Measurements from ENCODE around the gene IQCK. TPM values are rescaled to one million over a fixed set of nuclear protein-coding genes. Genes with fewer than 3 reads are reported as not detected.
A peak's percentile ranks its signal among the peaks of the same experiment; 100 is the strongest.
"Not testable (repeated sequence)": the region's sequence is repeated elsewhere in the genome, so short reads cannot be mapped to it uniquely, and the experiment has no call there.

The IQCK gene
- total RNA-seq, 1 experiment from 2014 or later = 2.6 TPM

DNA sequence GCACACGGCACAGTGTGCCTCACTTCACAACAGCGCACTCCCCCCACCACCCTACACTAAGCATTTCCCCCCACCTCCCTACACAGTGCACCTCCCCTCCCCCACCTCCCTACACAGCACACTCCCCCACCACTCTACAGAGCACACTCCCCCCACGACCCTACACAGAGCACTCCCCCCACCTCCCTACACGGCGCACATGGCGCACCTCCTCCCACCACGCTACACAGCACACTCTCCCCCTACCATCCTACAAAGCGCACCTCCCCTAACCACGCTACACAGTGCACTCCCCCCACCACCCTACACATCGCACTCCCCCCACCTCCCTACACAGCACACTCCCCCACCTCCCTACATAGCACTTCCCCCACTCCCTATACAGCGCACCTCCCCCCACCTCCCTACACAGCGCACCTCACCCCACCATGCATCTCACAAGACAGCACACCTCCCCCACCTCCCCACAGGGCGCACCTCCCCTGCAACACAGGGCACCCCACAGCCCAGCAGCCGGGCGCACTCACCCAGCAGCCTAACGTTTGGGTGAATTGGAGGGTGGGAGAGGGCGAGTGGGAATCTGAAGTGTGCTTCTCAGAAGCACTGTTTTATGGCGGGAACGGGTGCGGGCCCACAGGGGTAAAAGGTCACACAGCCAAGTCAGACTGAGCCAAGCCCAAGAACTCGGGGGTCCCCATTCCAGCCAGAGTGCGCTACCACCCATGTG is 10.3 kb upstream of the IQCK start:
- Histone ChIP-seq H3K4me1 (no peaks in the 10 kb centered on the region), H3K9me3 (replicated peaks) (no peaks in the 10 kb centered on the region), H3K36me3 (peaks cover 32% of the 10 kb centered on the region), H3K27ac (no peak overlapping the region), H3K27me3 (no peaks in the 10 kb centered on the region), H3K4me3 (no peak overlapping the region)
- DNase-seq = no peak

DNA sequence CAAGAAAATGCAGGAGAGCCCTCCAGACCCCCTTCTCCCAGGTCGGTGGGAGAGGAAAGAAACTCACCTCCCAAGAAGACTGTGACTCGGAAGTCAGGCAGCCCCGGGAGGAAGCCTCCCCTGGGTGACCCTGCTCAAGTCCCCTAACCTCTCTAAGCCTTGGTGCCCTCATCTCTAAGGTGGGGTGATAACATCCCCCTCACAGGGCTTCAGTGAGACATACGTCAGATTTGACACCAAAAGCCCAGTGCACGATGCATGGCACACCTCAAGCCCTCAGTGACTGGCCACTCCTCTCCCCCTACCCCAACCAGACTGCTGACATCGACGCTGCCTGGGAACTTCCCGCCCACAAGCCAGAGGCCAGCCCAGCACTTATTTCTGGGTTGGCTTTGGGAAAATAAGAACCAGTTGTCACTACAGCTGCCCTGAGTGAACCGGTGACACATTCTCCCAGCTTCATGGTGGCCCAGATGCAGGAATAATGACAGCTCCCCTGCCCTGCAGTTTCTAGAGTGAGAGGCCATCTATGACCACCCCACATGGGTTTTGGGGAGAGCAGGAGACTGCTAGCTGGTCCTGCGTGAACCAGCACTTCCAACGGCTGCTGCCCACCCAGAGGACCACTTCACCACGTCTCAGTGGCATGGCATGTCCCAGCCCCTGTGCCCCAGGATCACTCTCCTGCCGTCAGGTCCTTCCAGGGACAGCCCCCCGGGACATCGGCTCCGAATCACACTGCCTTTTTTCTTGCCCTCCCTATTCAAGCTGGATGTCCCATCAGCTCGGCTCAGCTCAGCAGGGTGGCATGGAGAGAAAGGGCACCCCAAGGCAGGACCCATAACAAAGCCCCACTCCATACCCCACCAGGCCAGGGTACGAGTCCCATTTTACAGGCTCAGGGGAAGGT is 9.5 kb upstream of the IQCK start:
- DNase-seq = no peak
- Histone ChIP-seq H3K4me1 (no peaks in the 10 kb centered on the region), H3K9me3 (replicated peaks) (no peaks in the 10 kb centered on the region), H3K27me3 (no peaks in the 10 kb centered on the region), H3K36me3 (peaks cover 30% of the 10 kb centered on the region), H3K27ac (no peak overlapping the region), H3K4me3 (no peak overlapping the region)

DNA sequence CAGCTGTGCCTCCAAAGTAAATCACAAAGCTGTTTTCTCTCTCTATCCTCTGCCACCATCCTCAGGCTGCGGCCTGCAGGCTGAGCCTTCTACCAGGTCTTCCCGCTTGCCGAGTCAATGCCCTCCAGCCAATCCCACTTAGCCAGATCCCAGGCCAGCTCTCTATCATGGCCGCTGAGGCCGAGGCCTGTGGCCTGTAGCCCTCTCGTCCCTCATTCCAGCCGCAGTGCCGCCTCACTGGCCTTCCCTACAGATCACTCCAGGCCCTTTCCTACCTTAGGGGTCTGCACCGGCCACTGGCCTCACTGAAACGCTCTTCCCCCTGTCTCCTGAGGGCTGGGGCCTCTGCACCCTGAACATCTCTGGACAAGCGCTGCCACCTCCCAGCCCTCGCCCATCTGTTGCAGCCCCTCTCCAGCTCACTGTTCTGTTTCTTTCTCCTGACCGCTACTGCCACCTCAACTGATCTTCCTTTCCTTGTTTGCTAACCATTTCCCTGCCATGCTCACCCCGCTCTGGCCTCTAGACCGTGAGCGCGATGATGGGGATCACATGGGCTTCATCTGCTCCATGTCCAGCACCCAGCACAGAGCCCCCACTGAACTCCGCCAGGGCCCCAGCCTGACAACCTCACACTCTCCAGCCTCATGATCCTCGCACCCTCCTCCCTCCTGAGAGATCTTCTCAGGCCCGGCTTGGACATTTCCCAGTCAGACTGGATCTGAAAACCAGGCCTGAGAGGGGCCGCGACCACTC is 8.5 kb upstream of the IQCK start:
- Histone ChIP-seq H3K4me3 (no peak overlapping the region), H3K4me1 (no peaks in the 10 kb centered on the region), H3K36me3 (peaks cover 29% of the 10 kb centered on the region), H3K27me3 (no peaks in the 10 kb centered on the region), H3K9me3 (replicated peaks) (no peaks in the 10 kb centered on the region), H3K27ac (no peak overlapping the region)
- DNase-seq = no peak

DNA sequence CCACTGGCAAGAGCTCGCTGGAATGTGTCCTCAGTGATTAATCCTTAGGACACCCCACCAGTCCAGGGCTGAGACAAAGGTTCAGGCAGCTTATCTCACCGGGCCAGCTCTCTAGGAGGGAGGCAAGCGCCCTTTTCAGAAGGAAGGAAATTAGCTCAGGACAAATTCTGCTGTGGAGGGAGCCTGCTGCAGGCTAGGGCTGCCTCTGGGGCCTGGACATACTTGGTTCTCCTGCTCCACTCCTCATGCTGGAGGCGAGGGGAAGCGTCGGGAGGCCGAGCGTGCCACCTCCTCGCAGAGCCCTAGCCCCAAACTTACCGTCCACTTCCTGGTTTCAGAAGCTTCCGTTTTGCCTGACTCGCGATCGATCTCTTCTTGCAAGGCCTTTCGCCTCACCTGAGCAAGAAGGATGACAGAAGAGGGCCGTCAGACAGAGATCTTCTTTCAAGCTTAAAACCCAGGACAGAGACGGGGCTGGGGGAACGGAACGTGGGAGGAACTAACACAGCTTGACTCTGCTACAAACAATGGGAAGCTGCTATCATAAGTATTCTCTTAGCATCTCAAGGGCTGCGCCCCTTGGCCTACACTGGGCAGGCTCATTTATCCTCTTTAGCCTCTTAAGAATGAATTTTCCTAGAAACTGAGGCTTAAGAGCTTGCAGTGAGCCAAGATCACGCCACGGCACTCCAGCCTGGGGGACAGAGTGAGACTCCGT is 7.7 kb upstream of the IQCK start:
- Histone ChIP-seq H3K36me3 (peaks cover 21% of the 10 kb centered on the region), H3K9me3 (replicated peaks) (no peaks in the 10 kb centered on the region), H3K4me3 (no peak overlapping the region), H3K27ac (no peak overlapping the region), H3K27me3 (no peaks in the 10 kb centered on the region), H3K4me1 (no peaks in the 10 kb centered on the region)
- no peak for DNase-seq

DNA sequence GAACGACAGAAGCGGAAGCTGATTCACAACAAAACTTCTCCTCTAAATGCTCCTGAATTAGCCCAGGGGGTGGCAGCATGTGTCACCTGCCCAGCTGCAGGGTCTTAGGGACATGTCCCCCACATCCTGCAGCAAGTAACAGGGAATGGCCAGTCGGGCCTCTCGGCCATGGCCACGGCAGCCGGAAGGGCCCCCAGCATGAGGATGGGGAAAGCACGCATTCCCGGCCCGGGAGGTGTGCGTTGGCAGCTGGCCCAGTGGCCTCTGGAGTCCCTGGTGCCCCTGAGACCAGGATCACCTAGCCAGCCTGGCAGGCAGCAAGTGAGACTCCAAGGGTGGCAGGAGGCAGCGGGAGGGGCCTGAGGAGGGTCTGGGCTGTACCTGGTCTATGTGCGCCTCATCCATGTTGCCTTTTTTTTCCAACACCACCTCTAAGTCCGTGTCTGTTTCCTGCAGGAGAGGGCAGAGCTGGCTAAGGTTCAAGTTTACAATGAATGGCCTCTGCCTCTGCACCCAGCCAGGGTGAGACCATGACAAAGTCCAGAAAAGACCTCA is 7.0 kb upstream of the IQCK start:
- peaks cover 15% of the 10 kb centered on the region for H3K36me3 ChIP-seq
- no peaks in the 10 kb centered on the region for H3K27me3 ChIP-seq
- DNase-seq = no peak
- H3K4me3 ChIP-seq = no peak overlapping the region
- H3K9me3 ChIP-seq (replicated peaks) = no peaks in the 10 kb centered on the region
- H3K4me1 ChIP-seq = no peaks in the 10 kb centered on the region
- H3K27ac ChIP-seq = no peak overlapping the region

DNA sequence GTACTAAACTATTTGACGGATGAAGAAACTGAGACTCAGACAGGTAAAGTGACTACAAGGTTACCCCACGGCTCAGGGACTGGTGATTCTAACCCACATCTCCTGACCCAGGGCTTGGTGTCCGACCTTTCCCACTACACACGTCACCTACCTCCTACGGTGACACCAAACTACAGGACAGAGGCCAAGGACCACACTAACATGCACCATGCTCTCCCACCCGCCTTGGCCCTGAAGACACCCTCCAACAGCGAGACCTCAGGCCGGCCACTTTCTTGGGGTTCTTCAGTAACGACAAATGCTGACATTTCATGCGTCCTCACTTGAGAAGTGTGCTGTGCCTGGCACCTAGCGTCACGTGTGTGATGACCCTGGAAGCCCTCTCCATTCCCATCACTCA is 6.4 kb upstream of the IQCK start:
- Histone ChIP-seq H3K36me3 (peaks cover 13% of the 10 kb centered on the region), H3K4me3 (no peak overlapping the region), H3K27me3 (no peaks in the 10 kb centered on the region), H3K4me1 (no peaks in the 10 kb centered on the region), H3K27ac (no peak overlapping the region), H3K9me3 (replicated peaks) (no peaks in the 10 kb centered on the region)
- no peak for DNase-seq

DNA sequence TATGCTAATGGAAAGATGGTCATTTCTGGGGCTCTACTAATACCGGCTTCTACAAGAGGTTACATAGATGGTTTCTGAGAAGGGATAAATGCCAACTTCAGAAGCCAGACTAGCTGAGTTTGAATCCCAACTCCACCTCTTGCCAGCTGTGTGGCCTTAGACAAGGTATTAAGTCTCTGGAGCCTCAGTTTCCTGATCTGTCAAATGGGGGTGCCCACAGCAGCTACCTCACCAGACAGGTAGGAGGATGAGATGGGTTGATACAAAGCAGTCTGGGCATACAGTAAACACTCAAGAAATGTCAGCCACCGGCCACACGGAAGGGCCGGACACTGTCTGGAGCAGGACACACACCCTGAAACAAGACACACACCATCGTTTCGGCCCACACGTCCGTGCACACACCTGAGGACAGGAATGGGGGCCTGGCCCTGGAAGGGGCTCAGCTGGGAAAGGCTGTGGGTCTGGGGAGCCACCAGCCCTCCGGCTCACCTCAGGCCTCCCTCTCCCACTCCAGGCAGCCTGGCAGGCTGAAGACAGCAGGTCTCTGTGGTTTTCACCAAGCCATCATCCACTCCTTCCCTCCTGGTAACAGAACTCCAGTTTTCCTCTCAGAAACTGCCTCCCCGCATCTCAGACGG is 5.5 kb upstream of the IQCK start:
- Histone ChIP-seq H3K27me3 (no peaks in the 10 kb centered on the region), H3K4me3 (no peak overlapping the region), H3K27ac (no peak overlapping the region), H3K9me3 (replicated peaks) (no peaks in the 10 kb centered on the region), H3K36me3 (peaks cover 8% of the 10 kb centered on the region), H3K4me1 (no peaks in the 10 kb centered on the region)
- DNase-seq = no peak

DNA sequence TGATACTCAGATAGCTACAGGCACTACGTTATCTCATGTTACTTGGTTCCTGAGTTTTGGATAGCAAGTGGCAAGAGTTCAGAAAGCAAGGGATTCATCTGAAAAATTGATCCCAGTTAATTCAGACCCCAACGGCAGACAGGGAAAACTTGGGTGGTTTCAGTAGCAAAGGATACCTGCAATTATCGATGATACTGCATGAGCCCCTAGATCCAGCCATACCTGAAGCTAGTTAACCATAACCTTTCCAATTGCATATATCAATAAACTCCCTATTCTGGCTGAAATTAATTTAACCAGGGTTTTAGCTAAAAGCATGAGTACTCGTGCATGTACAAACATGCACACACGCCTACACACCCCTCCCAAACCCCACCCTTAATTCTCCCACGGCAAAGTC is 4.4 kb upstream of the IQCK start:
- H3K9me3 ChIP-seq (replicated peaks) = no peaks in the 10 kb centered on the region
- H3K4me1 ChIP-seq = no peaks in the 10 kb centered on the region
- H3K4me3 ChIP-seq = no peak overlapping the region
- no peak overlapping the region for H3K27ac ChIP-seq
- no peak for DNase-seq
- peaks cover 8% of the 10 kb centered on the region for H3K36me3 ChIP-seq
- H3K27me3 ChIP-seq = no peaks in the 10 kb centered on the region

DNA sequence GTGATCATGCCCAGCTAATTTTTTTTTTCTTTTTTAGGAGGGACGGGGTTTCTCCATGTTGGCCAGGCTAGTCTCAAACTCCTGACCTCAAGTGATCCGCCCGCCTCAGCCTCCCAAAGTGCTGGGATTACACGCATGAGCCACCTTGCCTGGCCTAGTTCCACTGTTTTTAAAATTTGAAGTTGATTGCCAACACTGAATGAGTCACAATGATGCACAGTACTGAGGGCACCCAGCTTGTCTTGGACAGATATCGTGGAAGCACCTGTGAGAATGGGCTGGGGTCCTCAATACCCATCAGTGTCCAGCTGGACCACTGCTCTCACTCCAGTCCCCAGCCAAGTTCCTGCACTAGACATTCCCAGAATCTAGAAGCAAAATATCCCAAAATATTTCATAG is 2.5 kb upstream of the IQCK start:
- H3K36me3 ChIP-seq = peaks cover 8% of the 10 kb centered on the region
- H3K4me1 ChIP-seq = peaks cover 3% of the 10 kb centered on the region; the same call in 1 of the 2 replicates

DNA sequence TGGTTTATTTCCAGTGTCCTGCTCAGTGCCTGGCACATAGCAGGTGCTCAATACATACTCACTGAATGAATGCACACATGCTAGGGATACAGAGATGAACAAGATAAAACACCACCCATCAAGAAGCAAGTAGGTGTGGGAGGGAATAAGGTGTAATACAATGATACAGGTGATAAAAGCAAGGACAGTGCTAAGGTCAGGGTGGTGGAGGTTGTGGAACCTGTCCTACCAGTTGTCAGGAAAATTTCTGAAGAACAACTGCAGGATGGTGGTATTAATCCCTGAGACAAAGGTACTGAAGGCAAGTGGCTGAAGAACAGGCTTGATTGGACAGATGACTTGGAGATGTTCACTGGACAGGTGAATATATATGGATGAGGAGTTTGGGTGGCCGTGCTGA is 1.9 kb upstream of the IQCK start:
- DNase-seq = no peak
- Histone ChIP-seq H3K4me1 (peaks cover 3% of the 10 kb centered on the region; the same call in 1 of the 2 replicates), H3K4me3 (no peak overlapping the region), H3K27ac (no peak overlapping the region), H3K27me3 (no peaks in the 10 kb centered on the region), H3K36me3 (peaks cover 8% of the 10 kb centered on the region), H3K9me3 (replicated peaks) (no peaks in the 10 kb centered on the region)

More for the DNA sequence above, 2.5 kb upstream of the IQCK start:
- Histone ChIP-seq H3K27ac (no peak overlapping the region), H3K9me3 (replicated peaks) (no peaks in the 10 kb centered on the region), H3K27me3 (no peaks in the 10 kb centered on the region), H3K4me3 (no peak overlapping the region)
- DNase-seq = no peak

DNA sequence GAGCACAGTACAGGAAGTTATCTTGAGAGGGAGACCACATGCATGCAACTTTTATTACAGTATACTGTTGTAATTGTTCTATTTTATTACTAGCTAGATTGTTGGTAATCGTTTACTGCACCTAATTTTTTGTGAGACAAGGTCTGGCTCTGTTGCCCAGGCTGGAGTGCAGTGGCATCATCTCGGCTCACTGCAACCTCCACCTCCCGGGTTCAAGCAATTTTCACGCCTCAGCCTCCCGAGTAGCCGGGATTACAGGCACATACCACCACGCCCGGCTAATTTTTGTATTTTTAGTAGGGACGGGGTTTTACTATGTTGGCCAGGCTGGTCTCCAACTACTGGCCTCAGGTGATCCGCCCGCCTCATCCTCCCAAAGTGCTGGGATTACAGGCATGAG is 1.3 kb upstream of the IQCK start:
- not testable (repeated sequence) for DNase-seq, H3K27ac ChIP-seq
- H3K4me3 ChIP-seq = peak overlapping the region; percentile 91

DNA sequence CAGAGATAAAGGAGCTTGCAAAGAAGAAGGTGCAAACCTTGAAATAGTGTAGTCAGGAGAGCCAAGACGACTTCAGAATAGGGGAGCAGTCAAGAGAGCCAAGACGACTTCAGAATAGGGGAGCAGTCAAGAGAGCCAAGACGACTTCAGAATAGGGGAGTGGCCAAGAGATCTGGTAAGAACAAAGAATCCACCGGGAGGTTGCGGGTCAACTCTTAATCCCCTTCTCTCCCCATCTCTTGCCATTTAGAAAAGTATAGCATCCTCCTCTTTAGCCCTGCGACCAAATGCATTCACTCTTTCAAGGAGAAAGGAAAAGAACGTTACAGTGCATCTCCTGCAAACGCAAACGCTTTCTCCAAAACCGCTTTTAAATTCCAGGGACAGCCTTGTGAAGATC is 757 bp upstream of the IQCK start:
- no peak for DNase-seq
- Histone ChIP-seq H3K4me1 (peaks cover 3% of the 10 kb centered on the region; the same call in 1 of the 2 replicates), H3K4me3 (peak overlapping the region; percentile 91)

More for the DNA sequence above, 1.3 kb upstream of the IQCK start:
- not testable (repeated sequence) for H3K36me3 ChIP-seq; H3K4me1 ChIP-seq; H3K27me3 ChIP-seq; H3K9me3 ChIP-seq (replicated peaks)

DNA sequence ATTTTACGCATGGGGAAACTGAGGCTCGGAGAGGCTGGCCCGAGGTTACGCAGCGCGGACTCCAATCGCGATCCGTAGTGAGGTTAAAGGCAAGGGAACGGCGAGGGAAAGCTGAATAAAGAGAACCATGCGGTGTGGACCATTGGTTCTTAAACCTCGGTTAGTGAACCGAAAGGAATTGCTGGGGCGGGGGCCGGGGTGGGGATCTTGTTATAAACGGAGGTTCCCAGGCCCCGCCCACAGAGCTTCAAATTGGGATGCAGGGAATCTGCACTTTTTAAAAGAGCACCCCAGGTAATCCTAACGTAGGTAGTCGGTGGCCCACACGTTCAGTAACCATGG is 524 bp downstream of the IQCK start:
- Histone ChIP-seq H3K27me3 (no peaks in the 10 kb centered on the region), H3K4me1 (peaks cover 3% of the 10 kb centered on the region; the same call in 1 of the 2 replicates), H3K9me3 (replicated peaks) (no peaks in the 10 kb centered on the region), H3K27ac (peak overlapping the region; percentile 82), H3K36me3 (peaks cover 4% of the 10 kb centered on the region), H3K4me3 (peak overlapping the region; percentile 91)
- peak; percentile 37 to 41 for DNase-seq

More for the DNA sequence above, 757 bp upstream of the IQCK start:
- Histone ChIP-seq H3K36me3 (peaks cover 8% of the 10 kb centered on the region), H3K27me3 (no peaks in the 10 kb centered on the region), H3K9me3 (replicated peaks) (no peaks in the 10 kb centered on the region), H3K27ac (peak overlapping the region; percentile 82)

Data from SJCRH30 (cell line).